A673 (cell line): ENCODE data around the gene CEACAM19.

ENCODE experiments used
- CTCF ChIP-seq: fragments of 300-800, 200-600 bp; sonication (generic); conservative IDR thresholded peaks from 2 replicates; pipeline ENCODE4 v1.5.1; 2017; ENCODE audit warnings: low read depth, mild to moderate bottlenecking, antibody characterized with exemption, low read length, moderate library complexity, mixed read lengths
- EZH2 ChIP-seq: fragments of 200-600 bp; sonication (generic); IDR thresholded peaks from 2 replicates; pipeline ENCODE4 v1.6.1; 2017; ENCODE audit warnings: borderline replicate concordance, low read depth, mild to moderate bottlenecking, mixed read lengths, antibody characterized with exemption, low read length; ENCODE audit not compliant: poor library complexity, severe bottlenecking

- TF ChIP-seq CTCF = no peak
- TF ChIP-seq EZH2 = no peak
These were observed 47.4 kb downstream of the CEACAM19 start for GRCh38 chr19:44718441-44719261.
